Neural cell (in vitro differentiated cells): ENCODE results near the gene BBS1.

Experiments used
- CTCF ChIP-seq: fragments of 450-650 bp; IDR thresholded peaks from 2 replicates; pipeline ENCODE4 v1.5.1; 2014; ENCODE audit warnings: antibody characterized with exemption, mild to moderate bottlenecking, moderate library complexity; ENCODE audit not compliant: poor library complexity, severe bottlenecking
- EP300 ChIP-seq: fragments of 450-650 bp; conservative IDR thresholded peaks from 2 replicates; pipeline ENCODE4 v1.6.1; 2014; ENCODE audit warnings: antibody characterized with exemption, mild to moderate bottlenecking, moderate library complexity; ENCODE audit not compliant: poor library complexity, severe bottlenecking
- EZH2 ChIP-seq: fragments of 200-600, 300-800 bp; shearing (Covaris generic), sonication (generic); IDR thresholded peaks from 2 replicates; pipeline ENCODE4 v1.6.1; 2014; ENCODE audit warnings: antibody characterized with exemption, low read length, borderline replicate concordance, mild to moderate bottlenecking; ENCODE audit not compliant: insufficient read depth, poor library complexity, severe bottlenecking
- POLR2AphosphoS5 ChIP-seq: IDR thresholded peaks from 2 replicates; pipeline ENCODE4 v1.6.1; 2012
- RAD21 ChIP-seq: fragments of 450-650 bp; conservative IDR thresholded peaks from 2 replicates; pipeline ENCODE4 v1.6.1; 2014; ENCODE audit warnings: antibody characterized with exemption, mild to moderate bottlenecking, moderate library complexity
- SMC3 ChIP-seq: fragments of 450-650 bp; conservative IDR thresholded peaks from 2 replicates; pipeline ENCODE4 v1.6.1; 2014; ENCODE audit warnings: antibody characterized with exemption, mild to moderate bottlenecking, moderate library complexity; ENCODE audit not compliant: poor library complexity
- TAF1 ChIP-seq: IDR thresholded peaks from 2 replicates; pipeline ENCODE4 v1.6.1; 2012; ENCODE audit warnings: low read depth
- TF ChIP-seq, protein P1 (sequence below): IDR thresholded peaks from 2 replicates; pipeline ENCODE4 v1.6.1; 2012; ENCODE audit warnings: borderline replicate concordance

GRCh38 chr11:66568124-66568916 lies 57.9 kb downstream of the BBS1 start, which contains the start of gene CTSF:
- no peak for TF ChIP-seq EZH2
- TF ChIP-seq CTCF: no peak
- no peak for TF ChIP-seq TAF1
- TF ChIP-seq POLR2AphosphoS5: no peak
- TF ChIP-seq, protein P1, sequence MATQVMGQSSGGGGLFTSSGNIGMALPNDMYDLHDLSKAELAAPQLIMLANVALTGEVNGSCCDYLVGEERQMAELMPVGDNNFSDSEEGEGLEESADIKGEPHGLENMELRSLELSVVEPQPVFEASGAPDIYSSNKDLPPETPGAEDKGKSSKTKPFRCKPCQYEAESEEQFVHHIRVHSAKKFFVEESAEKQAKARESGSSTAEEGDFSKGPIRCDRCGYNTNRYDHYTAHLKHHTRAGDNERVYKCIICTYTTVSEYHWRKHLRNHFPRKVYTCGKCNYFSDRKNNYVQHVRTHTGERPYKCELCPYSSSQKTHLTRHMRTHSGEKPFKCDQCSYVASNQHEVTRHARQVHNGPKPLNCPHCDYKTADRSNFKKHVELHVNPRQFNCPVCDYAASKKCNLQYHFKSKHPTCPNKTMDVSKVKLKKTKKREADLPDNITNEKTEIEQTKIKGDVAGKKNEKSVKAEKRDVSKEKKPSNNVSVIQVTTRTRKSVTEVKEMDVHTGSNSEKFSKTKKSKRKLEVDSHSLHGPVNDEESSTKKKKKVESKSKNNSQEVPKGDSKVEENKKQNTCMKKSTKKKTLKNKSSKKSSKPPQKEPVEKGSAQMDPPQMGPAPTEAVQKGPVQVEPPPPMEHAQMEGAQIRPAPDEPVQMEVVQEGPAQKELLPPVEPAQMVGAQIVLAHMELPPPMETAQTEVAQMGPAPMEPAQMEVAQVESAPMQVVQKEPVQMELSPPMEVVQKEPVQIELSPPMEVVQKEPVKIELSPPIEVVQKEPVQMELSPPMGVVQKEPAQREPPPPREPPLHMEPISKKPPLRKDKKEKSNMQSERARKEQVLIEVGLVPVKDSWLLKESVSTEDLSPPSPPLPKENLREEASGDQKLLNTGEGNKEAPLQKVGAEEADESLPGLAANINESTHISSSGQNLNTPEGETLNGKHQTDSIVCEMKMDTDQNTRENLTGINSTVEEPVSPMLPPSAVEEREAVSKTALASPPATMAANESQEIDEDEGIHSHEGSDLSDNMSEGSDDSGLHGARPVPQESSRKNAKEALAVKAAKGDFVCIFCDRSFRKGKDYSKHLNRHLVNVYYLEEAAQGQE: no peak
- no peak for TF ChIP-seq RAD21
- no peak for TF ChIP-seq SMC3
- TF ChIP-seq EP300: no peak
